ENCODE results near the gene OR9Q2. TPM values are rescaled to one million over a fixed set of nuclear protein-coding genes. Genes with fewer than 3 reads are reported as not detected.

Gene OR9Q2
- total and polyA plus RNA-seq, 2 of the 13 experiments (the other 11 are each of a cell fraction or from before 2014, with no cell fraction given): not detected

DNA sequence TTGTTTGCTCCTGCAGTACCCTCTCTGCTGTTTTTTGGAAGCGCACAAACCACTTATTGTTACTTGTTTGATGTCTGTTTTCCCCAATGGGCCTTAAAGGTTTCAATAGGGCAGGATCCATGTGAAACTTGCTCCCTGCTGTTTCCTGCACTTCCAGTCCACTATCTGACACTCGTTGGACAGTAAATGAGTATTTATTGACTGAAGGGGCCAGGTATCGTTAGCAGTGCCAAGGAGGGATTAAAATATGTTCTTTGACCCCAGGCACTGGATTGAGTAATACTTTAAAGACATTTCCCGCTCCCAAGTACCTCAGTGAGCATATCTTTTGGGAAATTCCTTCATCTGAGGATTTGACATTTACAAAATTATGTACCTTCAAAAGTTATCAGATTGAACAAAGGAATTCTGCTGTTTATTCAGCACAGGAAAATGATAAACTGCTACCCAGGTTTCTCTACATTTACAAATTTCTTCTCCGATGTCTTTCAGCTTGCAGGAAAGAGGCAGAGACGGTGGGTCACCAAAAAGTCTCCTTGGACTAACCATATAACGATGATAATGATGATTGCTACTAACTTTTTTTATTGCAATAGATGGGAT, 23.3 kb upstream of the OR9Q2 start (continued):
- TF ChIP-seq ZNF550 (CRISPR knock-in tag; IDR thresholded peaks at IDR 0.05; ENCODE audit: borderline replicate concordance): no peak
- TF ChIP-seq, protein P1, sequence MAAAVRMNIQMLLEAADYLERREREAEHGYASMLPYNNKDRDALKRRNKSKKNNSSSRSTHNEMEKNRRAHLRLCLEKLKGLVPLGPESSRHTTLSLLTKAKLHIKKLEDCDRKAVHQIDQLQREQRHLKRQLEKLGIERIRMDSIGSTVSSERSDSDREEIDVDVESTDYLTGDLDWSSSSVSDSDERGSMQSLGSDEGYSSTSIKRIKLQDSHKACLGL (CRISPR knock-in tag; IDR thresholded peaks at IDR 0.05): no peak
- peak; percentile 58; the same call in 1 of the 2 replicates for TF ChIP-seq ZNF292 (CRISPR knock-in tag; IDR thresholded peaks at IDR 0.05; ENCODE audit: borderline replicate concordance, low read depth)
- peak in 1 of 2 experiments; percentile 50; a peak in 1 of 4 replicates for TF ChIP-seq REST (IDR thresholded peaks at IDR 0.05; ENCODE audit: borderline replicate concordance in 1 of 2, low read depth in 1 of 2, low read length in 2 of 2)
- TF ChIP-seq ZNF460 (CRISPR knock-in tag; IDR thresholded peaks at IDR 0.05; ENCODE audit: borderline replicate concordance): no peak
- no peak for TF ChIP-seq ZNF737 (CRISPR knock-in tag; IDR thresholded peaks at IDR 0.05; ENCODE audit: borderline replicate concordance)
- no peak for TF ChIP-seq MXI1 (IDR thresholded peaks at IDR 0.05; ENCODE audit: borderline replicate concordance, low read depth, low read length)
- TF ChIP-seq ONECUT2 (CRISPR knock-in tag; IDR thresholded peaks at IDR 0.05): peak; percentile 89
- no peak for TF ChIP-seq NR2F1 (CRISPR knock-in tag; IDR thresholded peaks at IDR 0.05)
- peak; percentile 80 for TF ChIP-seq TEAD3 (CRISPR knock-in tag; optimal IDR thresholded peaks at IDR 0.05; ENCODE audit: borderline replicate concordance)
- TF ChIP-seq, protein P2, sequence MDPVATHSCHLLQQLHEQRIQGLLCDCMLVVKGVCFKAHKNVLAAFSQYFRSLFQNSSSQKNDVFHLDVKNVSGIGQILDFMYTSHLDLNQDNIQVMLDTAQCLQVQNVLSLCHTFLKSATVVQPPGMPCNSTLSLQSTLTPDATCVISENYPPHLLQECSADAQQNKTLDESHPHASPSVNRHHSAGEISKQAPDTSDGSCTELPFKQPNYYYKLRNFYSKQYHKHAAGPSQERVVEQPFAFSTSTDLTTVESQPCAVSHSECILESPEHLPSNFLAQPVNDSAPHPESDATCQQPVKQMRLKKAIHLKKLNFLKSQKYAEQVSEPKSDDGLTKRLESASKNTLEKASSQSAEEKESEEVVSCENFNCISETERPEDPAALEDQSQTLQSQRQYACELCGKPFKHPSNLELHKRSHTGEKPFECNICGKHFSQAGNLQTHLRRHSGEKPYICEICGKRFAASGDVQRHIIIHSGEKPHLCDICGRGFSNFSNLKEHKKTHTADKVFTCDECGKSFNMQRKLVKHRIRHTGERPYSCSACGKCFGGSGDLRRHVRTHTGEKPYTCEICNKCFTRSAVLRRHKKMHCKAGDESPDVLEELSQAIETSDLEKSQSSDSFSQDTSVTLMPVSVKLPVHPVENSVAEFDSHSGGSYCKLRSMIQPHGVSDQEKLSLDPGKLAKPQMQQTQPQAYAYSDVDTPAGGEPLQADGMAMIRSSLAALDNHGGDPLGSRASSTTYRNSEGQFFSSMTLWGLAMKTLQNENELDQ (CRISPR knock-in tag; IDR thresholded peaks at IDR 0.05; ENCODE audit: borderline replicate concordance): no peak
- no peak for TF ChIP-seq ZC3H4 (CRISPR knock-in tag; IDR thresholded peaks at IDR 0.05; ENCODE audit: borderline replicate concordance)
- TF ChIP-seq YEATS4 (CRISPR knock-in tag; IDR thresholded peaks at IDR 0.05; ENCODE audit: borderline replicate concordance): no peak; the same call in 1 of the 2 replicates
- TF ChIP-seq, protein P3, sequence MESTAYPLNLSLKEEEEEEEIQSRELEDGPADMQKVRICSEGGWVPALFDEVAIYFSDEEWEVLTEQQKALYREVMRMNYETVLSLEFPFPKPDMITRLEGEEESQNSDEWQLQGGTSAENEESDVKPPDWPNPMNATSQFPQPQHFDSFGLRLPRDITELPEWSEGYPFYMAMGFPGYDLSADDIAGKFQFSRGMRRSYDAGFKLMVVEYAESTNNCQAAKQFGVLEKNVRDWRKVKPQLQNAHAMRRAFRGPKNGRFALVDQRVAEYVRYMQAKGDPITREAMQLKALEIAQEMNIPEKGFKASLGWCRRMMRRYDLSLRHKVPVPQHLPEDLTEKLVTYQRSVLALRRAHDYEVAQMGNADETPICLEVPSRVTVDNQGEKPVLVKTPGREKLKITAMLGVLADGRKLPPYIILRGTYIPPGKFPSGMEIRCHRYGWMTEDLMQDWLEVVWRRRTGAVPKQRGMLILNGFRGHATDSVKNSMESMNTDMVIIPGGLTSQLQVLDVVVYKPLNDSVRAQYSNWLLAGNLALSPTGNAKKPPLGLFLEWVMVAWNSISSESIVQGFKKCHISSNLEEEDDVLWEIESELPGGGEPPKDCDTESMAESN (CRISPR knock-in tag; conservative IDR thresholded peaks at IDR 0.05): 0 out of 2 replicates have a peak, but pooled peaks have one; percentile 59
- TF ChIP-seq FOSL2 (CRISPR knock-in tag; IDR thresholded peaks at IDR 0.05): peak; percentile 80
- no peak for TF ChIP-seq FOSL1 (CRISPR knock-in tag; IDR thresholded peaks at IDR 0.05; ENCODE audit: borderline replicate concordance)
- TF ChIP-seq SMAD9 (CRISPR knock-in tag; IDR thresholded peaks at IDR 0.05): no peak
- TF ChIP-seq ZMYM3 (CRISPR knock-in tag; IDR thresholded peaks at IDR 0.05): 0 out of 2 replicates have a peak, but pooled peaks have one; percentile 36
- 0 out of 2 replicates have a peak, but pooled peaks have one; percentile 33 for TF ChIP-seq ZKSCAN8 (CRISPR knock-in tag; IDR thresholded peaks at IDR 0.05; ENCODE audit: borderline replicate concordance)
- no peak for TF ChIP-seq ZNF672 (CRISPR knock-in tag; IDR thresholded peaks at IDR 0.05)
- TF ChIP-seq FOXM1 (CRISPR knock-in tag; IDR thresholded peaks at IDR 0.05): no peak

Measured in HepG2 (cell line).